Neuronal stem cell (in vitro differentiated cells): ENCODE results near the gene LLGL2.

Experiments used
- DNase-seq: peaks from one replicate; pipeline ENCODE4 v3.0.0-alpha.2; 2013; ENCODE audit warnings: low spot score
- H2AFZ ChIP-seq: one replicate; pipeline ENCODE4 v1.6.1; 2013; ENCODE audit warnings: mild to moderate bottlenecking, low read length, inconsistent platforms
- H2AK5ac ChIP-seq: 2 replicates; pipeline ENCODE4 v1.6.1; 2013; ENCODE audit warnings: low read depth, mild to moderate bottlenecking, inconsistent platforms, low read length, moderate library complexity, mixed read lengths
- H2BK120ac ChIP-seq: 2 replicates; pipeline ENCODE4 v1.6.1; 2013; ENCODE audit warnings: low read depth, mild to moderate bottlenecking, inconsistent platforms, low read length, moderate library complexity, mixed read lengths
- H2BK12ac ChIP-seq: one replicate; pipeline ENCODE4 v1.6.1; 2013; ENCODE audit warnings: low read length, inconsistent platforms
- H2BK15ac ChIP-seq: 2 replicates; pipeline ENCODE4 v1.6.1; 2013; ENCODE audit warnings: mild to moderate bottlenecking, low read length, inconsistent platforms, mixed read lengths
- H2BK5ac ChIP-seq: one replicate; pipeline ENCODE4 v1.6.1; 2013; ENCODE audit warnings: inconsistent platforms, mild to moderate bottlenecking, low read length, moderate library complexity
- H3K14ac ChIP-seq: one replicate; pipeline ENCODE4 v1.6.1; 2013; ENCODE audit warnings: low read length, inconsistent platforms
- H3K18ac ChIP-seq: 2 replicates; pipeline ENCODE4 v1.6.1; 2013; ENCODE audit warnings: low read length, inconsistent platforms
- H3K23ac ChIP-seq: 2 replicates; pipeline ENCODE4 v1.6.1; 2013; ENCODE audit warnings: low read depth, mild to moderate bottlenecking, mixed read lengths, low read length, inconsistent platforms; ENCODE audit not compliant: poor library complexity
- H3K27ac ChIP-seq: replicated peaks from 3 replicates; pipeline ENCODE4 v1.5.1; 2013; ENCODE audit warnings: low read length, inconsistent platforms
- H3K27me3 ChIP-seq, 3 experiments: 2 replicates each; pipeline ENCODE4 v1.6.1; 2013; ENCODE audit warnings: low read length in 3 of 3, mild to moderate bottlenecking in 2 of 3, inconsistent platforms in 1 of 3, low read depth in 1 of 3, mixed read lengths in 1 of 3, moderate library complexity in 1 of 3; ENCODE audit not compliant: control insufficient read depth in 3 of 3, insufficient read depth in 3 of 3
- H3K36me3 ChIP-seq, 2 donors: replicated peaks in 1 of 2; 2 replicates each; pipeline ENCODE4 v1.6.1; 2013; ENCODE audit warnings: low read length in 2 of 2; ENCODE audit not compliant: control insufficient read depth in 2 of 2, insufficient read depth in 2 of 2
- H3K4ac ChIP-seq: 2 replicates; pipeline ENCODE4 v1.6.1; 2013; ENCODE audit warnings: inconsistent platforms, mild to moderate bottlenecking, low read length, moderate library complexity
- H3K4me1 ChIP-seq, 2 donors: 1 replicate in 1 of 2; 2 replicates in 1 of 2; pipeline ENCODE4 v1.6.1; 2013; ENCODE audit warnings: low read length in 2 of 2, low read depth in 1 of 2; ENCODE audit not compliant: control insufficient read depth in 2 of 2, insufficient read depth in 1 of 2
- H3K4me2 ChIP-seq: one replicate; pipeline ENCODE4 v1.6.1; 2013; ENCODE audit warnings: mild to moderate bottlenecking, low read length, inconsistent platforms; ENCODE audit not compliant: insufficient read depth, poor library complexity, severe bottlenecking
- H3K4me3 ChIP-seq, 2 donors: 2 replicates each; pipeline ENCODE4 v1.5.1; 2013; ENCODE audit warnings: low read length in 2 of 2, mild to moderate bottlenecking in 2 of 2, inconsistent platforms in 1 of 2, moderate library complexity in 1 of 2
- H3K79me1 ChIP-seq: one replicate; pipeline ENCODE4 v1.6.1; 2013; ENCODE audit warnings: low read depth, mild to moderate bottlenecking, inconsistent platforms, low read length, moderate library complexity
- H3K9ac ChIP-seq: one replicate; pipeline ENCODE4 v1.6.1; 2013; ENCODE audit warnings: mild to moderate bottlenecking, low read depth, low read length, inconsistent platforms; ENCODE audit not compliant: poor library complexity
- H3K9me3 ChIP-seq, 2 donors: replicated peaks in 1 of 2; 2 replicates each; pipeline versions ENCODE3 to v1.6.1; 2013; ENCODE audit warnings: low read length in 2 of 2, mild to moderate bottlenecking in 2 of 2, inconsistent platforms in 1 of 2, low read depth in 1 of 2, mixed read lengths in 1 of 2, moderate library complexity in 1 of 2; ENCODE audit not compliant: control insufficient read depth in 2 of 2, insufficient read depth in 1 of 2
- H4K8ac ChIP-seq: one replicate; pipeline ENCODE4 v1.6.1; 2013; ENCODE audit warnings: low read depth, mild to moderate bottlenecking, inconsistent platforms, low read length, moderate library complexity
- H4K91ac ChIP-seq: one replicate; pipeline ENCODE4 v1.6.1; 2013; ENCODE audit warnings: low read length, low read depth, mild to moderate bottlenecking, inconsistent platforms; ENCODE audit not compliant: poor library complexity
- WGBS, 2 donors: extraction: QIAGEN DNeasy Blood & Tissue Kit; methylation state at CpG; one replicate each; pipeline ENCODE4 v1.1.7; 2013; ENCODE audit warnings: missing lambda C conversion rate in 2 of 2, mixed read lengths in 1 of 2; ENCODE audit not compliant: insufficient read length in 2 of 2, insufficient replicate concordance in 1 of 2; ENCODE audit errors: extremely low coverage in 2 of 2; 5-methylcytosine and 5-hydroxymethylcytosine counted together

Gene LLGL2

GRCh38 chr17:75611851-75612429 is 86.4 kb downstream of the LLGL2 start:
- no peaks in the 10 kb centered on the region for H3K36me3 ChIP-seq
- H3K79me1 ChIP-seq = no peaks in the 10 kb centered on the region
- peak overlapping the region; percentile 24 for H3K9ac ChIP-seq
- no CpG with 5 or more reads among the region's 20 CpGs for WGBS, 2 donors
- no peak overlapping the region for H3K14ac ChIP-seq
- H3K27ac ChIP-seq = no peak overlapping the region
- peaks cover 2 to 12% of the 10 kb centered on the region in 2 donors for H3K4me1 ChIP-seq
- no peak overlapping the region for H4K91ac ChIP-seq
- H2BK5ac ChIP-seq = no peak overlapping the region
- no peak overlapping the region for H2BK12ac ChIP-seq
- peak overlapping the region; percentile 33 for H3K18ac ChIP-seq
- no peak overlapping the region for H2AFZ ChIP-seq
- H3K23ac ChIP-seq = peak overlapping the region; percentile 11
- H2AK5ac ChIP-seq = no peak overlapping the region
- no peaks in the 10 kb centered on the region for H3K9me3 ChIP-seq
- H2BK120ac ChIP-seq = no peak overlapping the region
- H2BK15ac ChIP-seq = no peak overlapping the region
- H3K4me3 ChIP-seq = no peak overlapping the region
- no peak overlapping the region for H3K4me2 ChIP-seq
- peaks cover 0 to 13% (median 0%) of the 10 kb centered on the region in 3 experiments for H3K27me3 ChIP-seq
- H3K4ac ChIP-seq = no peak overlapping the region
- H4K8ac ChIP-seq = no peak overlapping the region
- DNase-seq = no peak

- Histone ChIP-seq H4K8ac (peak overlapping the region; percentile 57), H3K14ac (no peak overlapping the region), H2BK5ac (peak overlapping the region; percentile 67), H2BK120ac (peak overlapping the region; percentile 83), H3K4me3 (no peak overlapping the region), H3K27me3 (peaks cover 0 to 13% (median 0%) of the 10 kb centered on the region in 3 experiments), H3K4me1 (peaks cover 2 to 12% of the 10 kb centered on the region in 2 donors), H3K4me2 (no peak overlapping the region), H3K9me3 (no peaks in the 10 kb centered on the region), H4K91ac (no peak overlapping the region), H3K9ac (no peak overlapping the region), H3K4ac (no peak overlapping the region), H3K36me3 (no peaks in the 10 kb centered on the region), H3K79me1 (no peaks in the 10 kb centered on the region), H2AK5ac (peak overlapping the region; percentile 1), H3K23ac (no peak overlapping the region), H3K27ac (no peak overlapping the region), H2BK12ac (no peak overlapping the region), H2AFZ (no peak overlapping the region), H3K18ac (peak overlapping the region; percentile 80), H2BK15ac (no peak overlapping the region)
- DNase-seq = no peak
- WGBS, 2 donors = no CpG with 5 or more reads among the region's 27 CpGs
Measured at GRCh38 chr17:75612906-75613626, 87.6 kb downstream of the LLGL2 start.

GRCh38 chr17:75614006-75614405 is 88.5 kb downstream of the LLGL2 start:
- H3K79me1 ChIP-seq = no peaks in the 10 kb centered on the region
- H3K4ac ChIP-seq = peak overlapping the region; percentile 14
- peak overlapping the region; percentile 83 for H2BK120ac ChIP-seq
- peak overlapping the region; percentile 99 for H2AK5ac ChIP-seq
- peak overlapping the region; percentile 39 for H3K14ac ChIP-seq
- H3K23ac ChIP-seq = peak overlapping the region; percentile 47
- H3K4me1 ChIP-seq = peaks cover 2 to 12% of the 10 kb centered on the region in 2 donors
- H3K36me3 ChIP-seq = no peaks in the 10 kb centered on the region
- peak overlapping the region; percentile 80 for H3K18ac ChIP-seq
- no peak overlapping the region for H2BK5ac ChIP-seq
- peak overlapping the region; percentile 56 for H3K9ac ChIP-seq
- no peak overlapping the region for H3K4me2 ChIP-seq
- H3K4me3 ChIP-seq = no peak overlapping the region
- peaks cover 0 to 13% (median 0%) of the 10 kb centered on the region in 3 experiments for H3K27me3 ChIP-seq
- no peak overlapping the region for H4K8ac ChIP-seq
- no peak overlapping the region for H2AFZ ChIP-seq
- H3K27ac ChIP-seq = no peak overlapping the region
- DNase-seq = no peak
- no peak overlapping the region for H2BK12ac ChIP-seq
- WGBS, 2 donors = no CpG with 5 or more reads among the region's 12 CpGs
- H3K9me3 ChIP-seq = no peaks in the 10 kb centered on the region
- H2BK15ac ChIP-seq = peak overlapping the region; percentile 97
- no peak overlapping the region for H4K91ac ChIP-seq

- Histone ChIP-seq H3K4me3 (peak overlapping the region in 1 of 2 donors; percentile 6), H3K4me1 (peaks cover 2 to 12% of the 10 kb centered on the region in 2 donors), H3K14ac (peak overlapping the region; percentile 39), H2AFZ (no peak overlapping the region), H3K36me3 (no peaks in the 10 kb centered on the region), H4K91ac (no peak overlapping the region), H3K9ac (peak overlapping the region; percentile 38), H3K9me3 (no peaks in the 10 kb centered on the region), H4K8ac (no peak overlapping the region), H2AK5ac (peak overlapping the region; percentile 99), H3K4me2 (no peak overlapping the region), H2BK5ac (no peak overlapping the region), H3K4ac (no peak overlapping the region), H3K79me1 (no peaks in the 10 kb centered on the region), H3K23ac (peak overlapping the region; percentile 25), H3K27me3 (peaks cover 0 to 13% (median 0%) of the 10 kb centered on the region in 3 experiments), H2BK120ac (peak overlapping the region; percentile 83), H3K18ac (peak overlapping the region; percentile 80), H2BK15ac (peak overlapping the region; percentile 97), H2BK12ac (no peak overlapping the region), H3K27ac (no peak overlapping the region)
- WGBS, 2 donors = no CpG with 5 or more reads among the region's 19 CpGs
- no peak for DNase-seq
Measured at GRCh38 chr17:75614556-75615270, 89.2 kb downstream of the LLGL2 start.
